ENCODE measurements around the gene HOXA7.

HOXA7 gene

DNA sequence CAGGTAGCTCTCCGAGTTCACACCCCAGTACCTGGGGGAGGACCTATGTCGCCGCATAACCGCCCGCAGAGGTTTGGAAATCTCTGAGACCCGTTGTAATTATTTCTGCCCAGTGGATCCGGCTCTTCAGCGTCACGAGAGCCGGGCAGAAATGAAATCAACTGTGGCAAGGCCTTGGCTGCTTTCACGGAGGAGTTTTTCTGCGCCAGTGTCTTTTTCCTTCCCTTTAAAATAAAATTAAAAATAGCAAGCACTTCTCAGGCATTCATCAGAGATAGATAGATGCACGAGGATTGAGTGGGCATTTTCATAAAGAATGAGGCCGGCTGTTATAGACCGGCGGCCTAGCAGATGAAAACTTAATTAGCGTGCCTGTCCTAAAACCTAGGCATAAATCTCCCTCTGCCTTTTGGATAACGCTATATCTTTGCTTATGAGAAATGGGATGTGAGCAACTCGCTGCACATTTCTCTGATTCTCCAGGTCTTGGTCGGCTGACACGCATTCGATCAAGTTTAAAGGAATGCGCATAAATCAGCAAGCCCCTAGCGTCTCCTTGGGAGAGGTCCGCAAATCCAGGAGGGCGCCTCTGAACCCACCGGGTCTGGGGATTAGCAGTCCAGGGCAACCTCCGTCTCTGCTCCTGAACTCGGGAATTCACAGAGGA, 37.0 kb upstream of the HOXA7 start:
- no peak for DNase-seq (ENCODE audit: low read depth, low spot score)

DNA sequence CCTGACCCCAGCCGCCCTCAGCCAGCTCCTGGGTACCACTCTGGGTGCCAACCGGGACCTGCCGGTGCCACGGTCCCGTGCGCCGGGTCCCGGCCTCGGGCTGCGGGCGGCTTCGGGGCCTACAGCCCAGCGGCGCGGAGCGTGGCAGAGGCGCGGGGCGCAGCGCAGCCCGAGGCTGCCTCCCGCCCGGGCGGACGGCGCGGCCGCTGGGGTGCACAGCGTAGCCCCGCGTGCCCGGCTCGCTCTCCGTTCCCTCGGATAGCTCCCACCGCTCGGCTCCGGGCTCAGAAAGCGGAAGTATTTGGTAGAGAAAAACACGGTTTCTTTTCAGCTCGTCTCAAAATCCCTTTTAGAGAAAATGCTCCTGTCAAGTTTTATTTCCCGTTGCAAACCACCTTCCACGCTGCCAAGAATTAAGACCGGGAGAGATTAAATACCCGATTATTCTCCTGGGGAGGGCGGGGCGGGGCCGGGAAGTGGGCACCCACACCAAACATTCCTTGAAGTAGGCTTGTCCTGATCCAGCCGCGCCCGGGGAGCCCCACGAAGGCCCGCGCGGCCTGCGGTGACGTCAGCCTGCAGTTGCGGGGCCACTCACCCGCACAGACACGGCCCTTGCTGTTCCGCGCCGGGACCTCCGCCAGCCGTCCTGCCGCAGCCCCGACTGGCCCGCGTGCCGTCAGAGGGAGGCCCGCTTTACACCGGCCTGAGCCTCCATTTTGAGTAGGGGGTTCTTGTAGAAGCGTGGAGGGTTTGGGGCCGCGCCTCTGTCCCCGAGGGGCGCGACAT, 36.3 kb upstream of the HOXA7 start:
- no peak for DNase-seq (ENCODE audit: low read depth, low spot score)

DNA sequence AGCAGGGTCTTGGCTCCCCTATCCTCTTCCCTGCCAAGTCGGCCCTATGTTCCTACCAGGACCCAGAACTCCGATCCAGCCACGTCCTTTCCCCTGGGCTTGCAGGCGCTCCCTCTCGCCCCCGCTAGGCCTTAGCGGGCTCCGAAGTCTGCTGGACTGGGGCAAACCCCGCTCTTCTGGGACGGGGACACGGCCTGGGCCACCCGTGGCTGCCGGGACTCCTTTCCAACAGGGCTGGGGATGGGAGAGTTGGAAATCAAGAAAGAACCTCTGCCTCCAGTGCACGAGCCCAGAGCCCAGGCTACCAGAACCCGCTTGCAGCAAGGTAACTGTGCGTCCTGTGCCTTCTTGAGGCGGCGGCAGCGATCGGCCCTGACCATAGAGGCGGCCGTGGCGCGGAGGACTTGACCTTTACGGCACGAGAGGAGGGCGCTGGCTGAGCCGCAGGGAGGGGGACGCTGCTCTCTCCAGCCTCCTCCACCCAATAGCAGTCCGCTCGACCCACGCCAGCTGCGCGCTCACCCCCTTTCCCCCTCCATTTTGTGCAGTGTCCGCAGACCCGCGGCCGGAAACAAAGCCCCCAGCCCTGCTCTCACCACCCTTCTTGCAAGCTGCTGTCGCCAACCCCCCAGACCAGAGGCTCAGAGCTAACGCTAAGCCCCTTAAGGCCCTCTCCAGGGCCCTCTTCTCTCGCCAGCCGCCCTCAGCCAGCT, 35.5 kb upstream of the HOXA7 start:
- DNase-seq (ENCODE audit: low read depth, low spot score), result no peak

DNA sequence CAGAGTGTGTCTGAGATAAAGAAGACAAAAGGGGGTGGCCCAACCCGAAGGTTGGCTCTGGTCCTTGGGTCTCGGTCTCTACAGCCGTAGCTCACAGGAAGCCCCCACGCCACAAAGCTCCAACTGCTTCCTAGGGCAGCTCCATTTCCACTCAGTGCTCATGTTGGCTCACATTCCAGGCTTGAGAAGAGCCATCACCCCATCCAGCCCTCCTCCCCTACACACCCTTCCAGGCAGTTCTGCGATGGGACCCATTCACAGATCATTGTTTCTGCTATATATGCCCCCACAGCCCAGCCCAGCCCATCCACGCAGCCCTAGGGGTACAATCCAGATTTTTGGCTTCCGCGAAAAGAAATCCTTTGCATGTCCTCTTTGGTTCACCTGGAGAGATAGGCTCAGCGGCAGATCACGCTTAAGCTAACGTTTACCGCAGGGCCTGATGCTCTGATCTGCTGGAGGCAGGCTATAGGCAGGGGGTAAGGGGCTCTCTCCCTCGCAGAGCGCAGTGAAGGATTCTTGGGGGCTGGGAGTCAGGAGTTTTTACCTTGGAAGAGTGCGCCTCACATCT, 34.8 kb upstream of the HOXA7 start:
- DNase-seq (ENCODE audit: low read depth, low spot score), result no peak

DNA sequence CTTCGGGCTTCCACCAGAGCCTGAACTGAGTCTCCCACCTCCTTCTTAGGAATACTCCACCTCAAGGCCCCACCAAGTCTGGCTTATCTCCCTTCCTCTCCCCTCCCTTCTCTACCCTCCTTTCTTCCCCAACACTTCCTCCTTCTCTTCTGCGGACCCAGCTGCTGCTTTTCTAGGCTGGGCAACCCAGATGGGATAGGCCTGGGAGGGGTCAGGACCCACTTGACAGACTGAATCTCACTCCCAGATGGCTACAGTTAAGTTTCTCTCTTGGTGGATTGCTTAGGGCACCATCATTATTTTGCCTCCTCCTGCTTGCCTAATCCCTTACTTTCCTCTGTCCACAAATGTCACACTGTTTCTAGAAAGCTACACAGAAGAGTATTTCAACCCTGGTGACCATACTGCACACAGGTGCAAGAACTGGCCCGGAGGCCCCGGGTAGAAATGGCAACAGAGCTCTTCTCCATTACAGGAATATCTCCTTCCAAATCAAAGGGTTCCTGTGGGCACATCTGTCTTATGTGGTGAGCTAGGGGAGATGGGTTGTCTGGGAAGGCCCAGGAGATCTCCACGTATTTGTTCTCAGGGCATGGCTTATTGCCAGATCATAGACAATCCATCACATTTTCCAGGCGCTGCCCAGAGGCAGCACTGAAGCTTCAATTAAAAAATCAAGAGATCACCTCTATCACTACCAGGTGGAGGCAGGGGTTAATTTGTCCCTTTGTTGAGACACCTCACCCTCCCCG, 33.7 kb upstream of the HOXA7 start:
- DNase-seq (ENCODE audit: low read depth, low spot score), result no peak

DNA sequence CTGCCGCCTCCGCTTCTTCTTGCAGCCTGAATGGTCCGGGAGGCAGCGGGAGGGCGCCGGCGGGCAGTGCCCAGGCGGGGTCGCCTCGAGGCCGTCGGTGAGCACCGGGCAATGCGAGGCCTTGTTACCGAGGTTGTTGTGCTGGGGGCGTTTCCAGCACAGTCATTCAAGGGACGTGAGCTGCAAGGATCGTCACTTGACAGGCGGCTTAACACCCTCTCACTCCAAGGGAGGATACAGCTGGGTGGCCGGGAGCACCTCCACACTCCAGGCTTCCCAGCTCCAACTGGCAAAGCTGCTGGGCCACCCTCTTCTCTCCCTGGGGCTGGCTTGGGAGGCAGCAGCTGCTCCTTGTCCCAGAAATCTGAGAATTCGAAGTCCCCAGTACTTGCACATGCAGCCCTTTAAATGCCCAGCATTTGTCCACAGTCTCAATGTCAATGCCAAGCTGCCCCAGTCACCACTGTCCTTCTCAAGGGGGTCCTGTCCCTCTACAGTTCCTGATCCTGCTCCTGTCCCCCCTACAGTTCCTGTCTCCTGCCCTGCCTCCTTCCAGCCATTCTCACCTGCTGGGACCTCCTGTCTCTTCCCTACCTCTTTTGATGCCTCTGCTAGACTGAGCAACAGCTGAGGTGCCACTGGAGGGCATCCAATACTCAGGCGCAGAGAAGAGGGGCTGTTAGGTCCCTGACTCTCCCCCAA, 33.0 kb upstream of the HOXA7 start:
- no peak for DNase-seq (ENCODE audit: low read depth, low spot score)

DNA sequence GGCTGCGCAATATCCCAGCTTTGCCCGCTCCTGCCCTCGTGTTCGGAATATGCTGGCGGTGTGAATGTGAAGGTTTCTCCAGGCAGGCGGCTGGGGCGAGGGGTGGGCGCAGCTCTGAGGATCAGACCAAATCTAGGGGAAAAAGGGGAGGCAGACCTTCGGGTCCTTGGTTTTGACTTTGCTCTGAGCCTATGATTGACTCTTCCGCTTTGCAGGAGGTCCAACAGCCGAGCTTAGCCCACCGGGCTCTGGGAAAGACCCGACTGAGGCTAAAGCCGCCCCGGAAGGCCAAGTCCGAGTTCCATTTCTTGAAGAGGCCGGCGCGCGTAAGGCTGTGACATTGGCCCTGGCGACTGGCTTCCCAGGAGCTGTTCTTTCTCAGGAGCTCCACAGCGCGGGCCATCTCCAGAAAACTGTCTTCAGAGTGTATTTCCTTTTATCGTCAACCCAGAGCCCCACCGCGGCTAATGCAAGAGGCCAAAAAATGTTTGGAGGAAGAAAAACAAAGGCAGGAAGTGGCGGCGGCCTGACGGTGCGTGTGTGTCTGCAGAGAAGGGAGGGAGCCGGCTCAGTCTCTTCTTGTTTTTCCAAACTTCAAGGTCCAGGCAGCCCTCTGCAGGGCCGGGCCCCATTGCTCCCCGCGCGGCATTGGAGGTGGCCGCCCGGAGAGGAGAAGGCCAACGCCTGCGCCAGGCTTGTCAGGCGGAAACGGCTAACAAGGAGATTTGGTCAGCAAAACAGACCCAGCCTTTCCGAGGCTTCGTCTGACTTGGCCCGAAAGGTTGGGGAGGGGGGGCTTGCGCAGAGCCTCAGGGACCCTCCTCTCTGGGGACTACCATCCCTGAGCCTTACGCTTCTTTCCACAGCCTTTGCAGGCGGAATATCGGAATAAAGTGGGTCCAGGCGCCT, 32.2 kb upstream of the HOXA7 start:
- DNase-seq (ENCODE audit: low read depth, low spot score), result no peak

DNA sequence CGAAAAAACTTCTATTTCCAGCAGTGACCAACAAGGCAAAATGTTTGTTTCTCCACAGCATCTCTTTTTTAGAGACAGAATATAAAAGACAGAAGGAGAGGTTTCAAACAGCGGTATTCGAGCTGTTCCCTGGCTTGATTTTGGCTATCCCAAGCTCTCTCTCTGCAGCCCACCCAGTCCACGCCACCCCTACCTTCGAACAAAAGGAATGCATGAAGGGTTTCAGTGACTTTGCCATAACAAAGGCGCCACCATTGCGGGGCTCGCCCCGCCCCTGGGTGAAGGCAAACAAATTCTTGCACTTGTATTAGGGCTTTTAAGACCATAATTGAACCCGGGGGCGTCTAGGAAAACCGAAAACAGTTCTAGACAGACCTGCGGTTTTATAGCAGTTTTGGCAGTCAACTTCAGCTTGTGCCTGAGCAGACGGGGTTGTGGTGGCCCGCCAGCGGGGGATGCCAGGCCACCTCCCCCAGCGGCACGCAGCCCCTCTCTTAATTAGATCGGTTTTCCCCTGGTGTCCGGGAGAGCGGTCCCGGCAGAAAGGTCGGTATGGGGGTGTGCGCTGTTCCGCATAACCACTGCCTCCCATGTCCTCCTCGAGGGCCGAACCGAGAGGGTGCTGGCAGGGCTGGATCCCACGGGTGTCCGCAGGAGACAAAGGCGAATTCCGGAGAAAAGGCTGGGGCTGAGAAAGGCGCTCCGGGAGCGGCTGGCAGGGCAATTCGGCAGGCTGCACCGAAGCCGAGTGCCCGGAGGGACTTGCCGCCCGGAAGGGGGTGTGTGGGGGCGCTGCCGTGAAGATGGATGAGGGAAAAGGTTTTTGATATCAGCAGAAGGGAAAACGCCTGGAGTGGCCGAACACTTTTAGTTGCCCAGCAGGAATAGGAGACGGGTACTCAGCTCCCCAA, 31.3 kb upstream of the HOXA7 start:
- DNase-seq (ENCODE audit: low read depth, low spot score), result no peak

DNA sequence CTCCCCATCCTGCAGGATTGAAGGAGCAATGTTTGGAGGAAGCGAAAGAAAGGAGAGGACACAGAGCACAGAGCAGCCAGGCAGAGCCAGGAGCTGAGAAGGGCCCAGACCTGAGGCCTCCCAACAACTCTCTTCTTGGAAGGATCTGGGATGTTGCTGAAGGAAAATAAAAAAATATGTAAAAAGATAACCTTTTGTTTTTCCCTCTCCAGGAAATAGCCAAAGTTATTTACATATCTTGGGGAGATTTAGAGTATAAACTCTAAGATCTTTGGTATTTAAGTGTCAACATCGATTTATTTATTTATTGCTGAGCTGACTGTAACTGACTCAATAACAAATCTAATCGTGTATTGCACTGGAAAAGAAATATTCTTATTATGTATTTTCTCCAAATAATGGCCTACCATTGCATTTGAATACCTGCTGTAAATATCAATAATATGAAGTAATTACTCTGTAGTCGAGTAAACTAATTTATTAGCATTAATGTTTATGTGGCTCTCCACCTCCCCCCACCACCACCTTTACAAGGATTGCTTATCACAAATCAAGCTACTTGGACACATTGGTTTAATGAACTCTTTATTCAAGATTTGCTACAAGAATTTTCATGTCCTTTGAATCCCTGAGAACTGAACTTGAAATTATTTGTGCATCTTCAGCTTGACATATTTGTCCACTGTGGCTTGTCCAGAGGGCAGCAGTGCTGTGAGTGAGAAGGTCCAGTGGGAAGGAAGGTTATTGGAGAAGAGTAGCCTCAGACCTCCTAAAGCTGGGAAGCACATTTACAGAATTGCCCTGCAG, 30.4 kb upstream of the HOXA7 start:
- no peak for DNase-seq (ENCODE audit: low read depth, low spot score)

DNA sequence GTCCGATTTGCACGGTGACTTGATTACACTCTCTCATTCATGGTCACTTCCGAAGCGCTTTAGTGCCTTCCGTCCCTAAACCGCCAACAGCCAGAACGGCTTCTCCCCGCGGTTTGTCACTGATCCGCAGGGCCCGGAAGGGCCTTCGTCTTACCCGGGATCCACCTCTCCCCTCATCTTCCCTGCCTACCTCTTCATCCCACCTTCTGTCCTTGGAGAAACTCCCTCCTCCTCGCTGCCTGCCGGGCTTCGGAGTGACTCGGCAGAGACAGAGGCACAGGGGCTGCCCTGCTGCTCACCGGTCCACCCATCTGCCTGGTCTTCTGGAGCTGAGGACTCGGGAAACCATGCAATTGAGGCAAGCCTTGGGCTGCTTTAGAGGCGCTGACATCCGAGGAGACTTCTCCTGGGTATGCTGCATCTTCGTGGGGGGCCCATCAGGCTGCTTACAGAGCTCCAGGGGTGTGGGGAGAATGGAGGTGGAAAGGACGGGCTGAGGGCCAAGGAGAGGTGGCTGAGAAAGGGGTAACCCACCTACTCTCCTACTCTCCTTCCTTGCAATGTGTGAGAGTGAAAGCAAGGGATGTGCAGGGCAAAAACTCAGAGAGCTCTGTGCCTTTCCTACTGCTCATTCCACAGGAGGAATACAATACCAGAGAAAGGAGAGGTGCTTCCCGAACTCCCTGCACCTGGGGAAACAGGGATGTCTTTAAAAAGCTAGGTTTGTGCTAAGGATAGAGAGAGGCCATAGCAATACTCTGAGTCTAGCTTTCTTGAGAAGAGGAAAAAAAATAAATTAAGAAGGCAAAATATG, 29.6 kb upstream of the HOXA7 start:
- no peak for DNase-seq (ENCODE audit: low read depth, low spot score)

DNA sequence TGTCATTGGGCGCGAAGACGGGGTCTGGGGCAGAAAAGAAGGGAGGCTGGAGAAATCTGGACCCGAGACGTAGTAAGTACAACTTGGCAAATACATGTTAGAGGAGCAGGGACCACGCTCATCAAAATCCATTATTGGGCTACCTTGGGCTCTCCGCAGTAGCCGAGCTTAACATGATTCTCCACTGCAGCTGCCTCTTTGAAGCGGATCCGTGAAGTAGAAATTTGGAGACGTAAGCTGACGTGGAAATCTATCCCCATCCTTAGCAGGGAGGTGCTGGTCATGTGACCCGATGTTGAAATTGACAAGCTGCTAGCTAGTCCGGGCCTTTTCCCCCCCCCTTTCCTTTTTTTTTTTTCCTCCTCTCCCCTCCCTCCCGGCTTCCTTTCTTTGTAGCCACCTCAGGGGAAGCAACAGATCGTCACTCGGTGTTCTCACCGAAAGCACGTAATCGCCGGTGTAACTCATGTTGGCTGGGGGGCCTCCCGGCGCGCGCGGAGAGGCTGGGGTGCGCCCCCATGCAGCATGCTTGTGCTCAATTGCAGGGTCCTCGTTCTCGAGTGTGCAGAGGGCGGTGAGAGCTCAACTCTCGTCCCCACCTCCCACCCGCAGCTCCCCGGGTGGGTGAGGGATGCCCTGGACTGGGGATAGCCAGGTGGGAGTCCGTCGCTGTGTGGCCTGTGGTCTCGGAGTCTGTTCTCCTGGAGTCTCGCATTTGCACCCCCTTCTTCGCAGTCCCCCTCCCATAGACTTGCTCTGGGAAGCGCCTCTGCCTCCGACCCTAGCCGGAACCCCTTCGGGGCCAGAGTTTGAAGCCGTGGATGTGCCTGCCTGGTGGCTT, 28.8 kb upstream of the HOXA7 start, which contains the start of gene HOXA11:
HOXA11 (minus strand) TSS at position 220 of the 841 bp plus-strand sequence; CDS start at position 132, 88 bp downstream.
- DNase-seq (ENCODE audit: low read depth, low spot score), result no peak

DNA sequence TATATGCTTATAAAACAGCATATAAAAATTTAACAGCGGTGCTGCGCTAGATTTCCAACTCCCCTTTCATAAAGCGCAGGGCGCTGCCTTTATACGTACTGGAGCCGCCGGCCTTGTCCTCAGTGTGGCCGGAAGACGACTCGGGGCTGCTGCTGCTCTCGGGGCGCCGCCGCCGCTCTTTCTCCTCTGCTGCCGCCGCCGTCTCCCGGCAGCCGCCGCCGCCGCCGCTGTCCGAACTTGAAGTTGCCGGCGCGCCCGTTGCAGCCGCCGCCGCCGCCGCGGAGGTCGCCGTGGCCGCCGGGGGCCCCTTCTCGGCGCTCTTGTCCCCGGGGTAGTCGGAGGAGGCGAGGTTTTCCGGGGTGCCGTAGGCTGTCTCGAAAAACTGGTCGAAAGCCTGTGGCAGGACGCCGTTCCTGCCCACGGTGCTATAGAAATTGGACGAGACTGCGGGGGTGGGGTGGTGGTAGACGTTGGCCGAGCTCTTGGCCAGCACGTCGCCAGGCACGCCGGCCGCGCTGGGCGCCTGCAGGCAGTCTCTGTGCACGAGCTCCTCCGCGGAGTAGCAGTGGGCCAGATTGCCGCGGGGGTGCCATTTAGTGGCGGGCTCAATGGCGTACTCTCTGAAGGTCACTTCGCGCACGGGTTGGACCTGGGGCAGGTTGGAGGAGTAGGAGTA, 28.0 kb upstream of the HOXA7 start:
- DNase-seq (ENCODE audit: low read depth, low spot score), result no peak

DNA sequence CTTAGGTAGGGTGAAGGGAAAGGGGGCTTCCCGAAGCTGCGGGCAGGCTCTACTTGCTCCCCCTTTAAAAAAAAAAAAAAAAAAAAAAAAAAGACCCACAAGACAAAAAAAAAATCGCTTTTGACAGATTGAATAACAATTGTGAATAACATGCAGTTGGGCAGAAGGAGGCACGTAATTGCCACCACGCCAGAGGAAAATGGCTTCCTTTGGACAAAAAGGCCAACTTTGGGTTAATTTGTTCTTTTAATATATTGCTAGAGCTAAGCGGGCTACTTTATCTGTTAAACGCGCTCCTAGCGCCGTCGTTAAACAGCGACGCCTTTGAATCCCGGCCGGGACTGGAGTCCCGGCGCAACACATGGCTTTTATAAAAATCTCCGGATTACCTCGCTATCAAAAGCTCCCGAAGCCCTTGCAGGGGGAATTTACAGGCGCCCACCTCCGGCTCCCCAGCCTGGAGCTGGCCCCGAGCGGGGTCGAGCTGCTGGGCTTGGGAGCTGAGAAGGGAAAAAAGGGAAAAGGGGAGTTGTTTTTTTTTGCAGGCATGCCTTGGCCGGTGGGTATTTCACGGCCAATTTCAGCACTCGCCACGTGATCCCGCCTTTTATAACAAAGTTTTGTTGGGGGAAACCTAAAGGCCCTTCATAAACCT, 27.3 kb upstream of the HOXA7 start:
- no peak for DNase-seq (ENCODE audit: low read depth, low spot score)

DNA sequence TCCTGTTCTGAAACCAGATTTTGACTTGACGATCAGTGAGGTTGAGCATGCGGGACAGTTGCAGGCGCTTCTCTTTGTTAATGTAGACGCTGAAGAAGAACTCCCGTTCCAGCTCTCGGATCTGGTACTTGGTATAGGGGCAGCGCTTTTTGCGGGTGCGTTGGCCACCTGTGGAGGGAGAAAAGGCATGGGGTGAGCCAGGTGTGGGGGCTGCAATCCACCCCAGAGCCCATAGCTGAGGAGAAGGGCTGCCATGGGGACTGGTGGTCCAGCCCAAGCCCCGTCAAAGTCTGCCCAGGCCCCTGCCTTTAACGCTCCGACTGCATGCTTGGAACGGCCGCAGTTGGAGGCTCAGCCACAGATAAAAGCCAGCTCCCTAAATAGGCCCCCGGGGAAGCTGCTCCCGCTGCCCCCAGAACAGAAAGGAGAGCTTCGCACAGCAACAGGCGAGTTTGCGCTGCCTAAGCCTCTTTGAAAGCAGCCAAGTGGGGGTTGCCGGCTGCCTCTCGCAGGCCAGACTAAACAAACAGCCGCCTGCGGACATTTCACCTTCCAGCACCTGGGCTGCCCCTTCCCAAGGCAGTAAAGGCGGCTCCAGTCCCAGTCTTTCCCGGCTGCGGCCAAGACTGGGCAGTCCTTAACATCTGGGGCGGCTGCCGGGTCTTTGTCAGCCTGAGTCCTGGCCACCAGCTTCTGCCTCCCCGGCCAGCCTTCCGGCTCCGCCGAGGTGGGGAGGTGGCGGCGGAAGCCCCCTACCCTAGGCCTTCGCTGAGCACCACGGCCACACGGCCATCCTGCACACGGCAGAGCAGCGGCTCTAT, 26.6 kb upstream of the HOXA7 start:
- no peak for DNase-seq (ENCODE audit: low read depth, low spot score)
